Panc1 (cell line): ENCODE data around the gene RWDD4. TPM values are rescaled to one million over a fixed set of nuclear protein-coding genes. Genes with fewer than 3 reads are reported as not detected.
A peak's percentile ranks its signal among the peaks of the same experiment; 100 is the strongest.

ENCODE experiments used
- ATAC-seq: fragments of 200-7000 bp; cut with Tn5 transposase; 2 replicates; pipeline ENCODE4 v1.9.1; 2020; ENCODE audit warnings: mild to moderate bottlenecking, moderate library complexity
- Bru-seq: library from RNA; stranded (reverse); fragments of 400-500 nt; gene quantifications from one replicate; lab custom pipeline; 2021; lab: Mats Ljungman, UMichigan
- BruChase-seq, 2 experiments: library from RNA; stranded (reverse); fragments of 400-500 nt; gene quantifications; one replicate each; lab custom pipeline; 2021; lab: Mats Ljungman, UMichigan
- BruUV-seq: library from RNA; stranded (reverse); fragments of 400-500 nt; replicated peaks from 2 replicates; lab custom pipeline; 2021; lab: Mats Ljungman, UMichigan
- CTCF ChIA-PET: fragments of 300-600 bp; sonication (Branson Sonifier 250); formaldehyde crosslinking; loops from one replicate; lab custom pipeline; 2022; ENCODE audit warnings: antibody characterized with exemption; lab: Charles Lee
- POLR2A ChIA-PET: fragments of 300-600 bp; sonication (Branson Sonifier 250); formaldehyde crosslinking; loops from one replicate; lab custom pipeline; 2022; ENCODE audit warnings: antibody characterized with exemption; lab: Charles Lee
- DNase-seq: peaks from one replicate; pipeline ENCODE4 v3.0.0-alpha.2; 2010; ENCODE audit warnings: low read depth, low spot score
- H3K27ac ChIP-seq: 2 replicates; pipeline ENCODE4 v1.5.1; 2011; ENCODE audit warnings: mild to moderate bottlenecking, low read length, inconsistent platforms
- H3K27me3 ChIP-seq: fragments of 200-500 bp; sonication (Bioruptor generic); 2 replicates; pipeline ENCODE4 v1.6.0; 2014; ENCODE audit warnings: low read length, inconsistent platforms; ENCODE audit not compliant: control insufficient read depth, insufficient read depth
- H3K36me3 ChIP-seq: fragments of 200-500 bp; sonication (Bioruptor generic); 2 replicates; pipeline ENCODE4 v1.5.1; 2014; ENCODE audit warnings: inconsistent platforms, mild to moderate bottlenecking, low read length, moderate library complexity; ENCODE audit not compliant: control insufficient read depth, insufficient read depth
- H3K4me1 ChIP-seq: 2 replicates; pipeline ENCODE4 v1.5.1; 2011; ENCODE audit warnings: inconsistent platforms, mild to moderate bottlenecking, low read length, moderate library complexity; ENCODE audit not compliant: control insufficient read depth, insufficient read depth
- H3K4me3 ChIP-seq, 2 experiments: 2 replicates each; pipeline ENCODE4 v1.5.1; 2011 to 2012; ENCODE audit warnings: low read depth in 2 of 2, low read length in 2 of 2, mild to moderate bottlenecking in 2 of 2, inconsistent platforms in 1 of 2, moderate library complexity in 1 of 2
- H3K9me3 ChIP-seq: fragments of 200-500 bp; sonication (Bioruptor generic); 2 replicates; pipeline ENCODE4 v1.5.1; 2014; ENCODE audit warnings: low read depth, mild to moderate bottlenecking, inconsistent platforms, low read length, moderate library complexity; ENCODE audit not compliant: control insufficient read depth, insufficient read depth
- CTCF ChIP-seq: fragments of 450-650 bp; IDR thresholded peaks from 2 replicates; pipeline ENCODE4 v1.5.1; 2017; ENCODE audit warnings: mild to moderate bottlenecking
- POLR2AphosphoS5 ChIP-seq: IDR thresholded peaks from 2 replicates; pipeline ENCODE4 v1.6.1; 2012; ENCODE audit warnings: mild to moderate bottlenecking, low read depth, low read length, moderate library complexity
- SIN3A ChIP-seq: IDR thresholded peaks from 2 replicates; pipeline ENCODE4 v1.6.1; 2012; ENCODE audit warnings: low read depth, mild to moderate bottlenecking, low read length, moderate library complexity, borderline replicate concordance; ENCODE audit not compliant: insufficient read depth
- TCF7L2 ChIP-seq: IDR thresholded peaks from 2 replicates; pipeline ENCODE4 v1.6.1; 2011; ENCODE audit warnings: mild to moderate bottlenecking, low read depth, low read length, inconsistent platforms
- in situ Hi-C: cut with HindIII; loops from 2 replicates; pipeline ENCODE4 v1.10.0; 2016; ENCODE audit warnings: low sequenced_read_pairs, low pct_unique_long_range_greater_than_20kb
- intact Hi-C: fragments of 100-400 bp; cut with micrococcal nuclease; formaldehyde crosslinking; loops from one replicate; pipeline ENCODE4 v1.10.0; 2022; ENCODE audit not compliant: unreplicated experiment
- long read RNA-seq: library from polyadenylated mRNA; unstranded; transcript quantifications from one replicate; pipeline ENCODE4 v2.0.0, GENCODE V29; 2021; ENCODE audit not compliant: unreplicated experiment
- polyA plus RNA-seq: library from polyadenylated mRNA; unstranded; fragments of >200 nt; gene quantifications from one replicate; pipeline ENCODE4 v1.2.1, GENCODE V29; 2012; ENCODE audit warnings: missing spikeins; ENCODE audit not compliant: insufficient read length
- total RNA-seq: library from RNA; stranded (reverse); gene quantifications from one replicate; pipeline ENCODE4 v1.2.1, GENCODE V29; 2021; ENCODE audit not compliant: unreplicated experiment
- TF ChIP-seq, protein P1 (sequence below), 2 experiments: IDR thresholded peaks; 2 replicates each; pipeline ENCODE4 v1.6.1; 2011 to 2012; ENCODE audit warnings: low read depth in 2 of 2, control low read depth in 1 of 2, low read length in 1 of 2, mild to moderate bottlenecking in 1 of 2, moderate library complexity in 1 of 2; ENCODE audit not compliant: insufficient read depth in 1 of 2

Gene RWDD4
- 27.4 TPM for total RNA-seq
- 21.3 TPM for polyA plus RNA-seq
- percentile 63 among the genes with signal in this experiment for Bru-seq, nascent RNA
- BruChase-seq, experiment 1, labeled RNA remaining after a 2-hour chase = percentile 71 among the genes with signal in this experiment
- BruChase-seq, experiment 2, labeled RNA remaining after a 6-hour chase = percentile 78 among the genes with signal in this experiment
- long read RNA-seq, transcript RWDD4-202 (7 exons, 2,590 nt) = major isoform, 25 of 45 reads
- long read RNA-seq, partial matches to known transcripts = 2 of 45 reads
- long read RNA-seq, other reads (novel, unspliced or antisense) = 18 of 45 reads

- intact Hi-C loops (no loop called here), in situ Hi-C loops (no loop called here)
- peaks cover 5% of the 10 kb centered on the region for H3K36me3 ChIP-seq
- H3K4me3 ChIP-seq = peak within 1 kb of the TSS; percentile 83 to 95
- ChIA-PET CTCF (interaction anchor here (0.5 kb wide), 1 partner anchor 35 kb away, joined by 3 read pairs; no protein-coding TSS in a partner anchor), POLR2A (no interaction called here)
- 0 out of 2 replicates have a peak, but pooled peaks cover 4% of the 10 kb centered on the region for H3K4me1 ChIP-seq
- H3K27ac ChIP-seq = peak within 1 kb of the TSS; percentile 95
- no peaks in the 10 kb centered on the region for H3K9me3 ChIP-seq
- TF ChIP-seq POLR2AphosphoS5 = peak; percentile 34; the same call in 1 of the 2 replicates
- TF ChIP-seq SIN3A = no peak; the same call in 1 of the 2 replicates
- BruUV-seq = no TSS peak
- ATAC-seq (peak; percentile 100), DNase-seq (peak; percentile 82)
- no peaks in the 10 kb centered on the region for H3K27me3 ChIP-seq
Measured at GRCh38 chr4:183659029-183659871, at the start of gene RWDD4, which contains the start of gene TRAPPC11. Gene RWDD4, minus strand, starts transcription at chr4:183659185. Its CDS starts 233 bp downstream, at chr4:183658952. Gene TRAPPC11, plus strand, starts transcription at chr4:183659293. Its CDS starts 4,575 bp downstream, at chr4:183663868.

DNA sequence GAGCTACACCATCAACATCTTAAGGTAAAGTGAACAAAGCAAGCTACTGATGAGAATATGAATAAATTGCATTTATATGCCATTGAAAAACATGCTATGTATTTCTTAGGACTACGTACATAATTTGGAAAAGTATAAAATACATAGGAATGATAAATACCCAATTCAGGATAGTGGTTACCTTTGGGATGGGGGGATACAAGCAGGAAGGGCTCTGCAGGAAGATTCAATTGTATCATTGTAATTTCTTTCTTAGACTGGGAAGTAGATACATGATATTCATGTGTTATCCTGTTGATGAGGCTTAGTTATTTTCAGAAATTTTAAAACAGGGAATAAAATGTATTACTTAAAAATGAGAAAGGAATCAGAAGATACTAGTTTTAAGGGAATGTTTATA lies 43.5 kb upstream of the RWDD4 start:
- TF ChIP-seq SIN3A = no peak
- TF ChIP-seq CTCF = no peak
- no peak for TF ChIP-seq POLR2AphosphoS5
- TF ChIP-seq TCF7L2 = no peak
- TF ChIP-seq, protein P1, sequence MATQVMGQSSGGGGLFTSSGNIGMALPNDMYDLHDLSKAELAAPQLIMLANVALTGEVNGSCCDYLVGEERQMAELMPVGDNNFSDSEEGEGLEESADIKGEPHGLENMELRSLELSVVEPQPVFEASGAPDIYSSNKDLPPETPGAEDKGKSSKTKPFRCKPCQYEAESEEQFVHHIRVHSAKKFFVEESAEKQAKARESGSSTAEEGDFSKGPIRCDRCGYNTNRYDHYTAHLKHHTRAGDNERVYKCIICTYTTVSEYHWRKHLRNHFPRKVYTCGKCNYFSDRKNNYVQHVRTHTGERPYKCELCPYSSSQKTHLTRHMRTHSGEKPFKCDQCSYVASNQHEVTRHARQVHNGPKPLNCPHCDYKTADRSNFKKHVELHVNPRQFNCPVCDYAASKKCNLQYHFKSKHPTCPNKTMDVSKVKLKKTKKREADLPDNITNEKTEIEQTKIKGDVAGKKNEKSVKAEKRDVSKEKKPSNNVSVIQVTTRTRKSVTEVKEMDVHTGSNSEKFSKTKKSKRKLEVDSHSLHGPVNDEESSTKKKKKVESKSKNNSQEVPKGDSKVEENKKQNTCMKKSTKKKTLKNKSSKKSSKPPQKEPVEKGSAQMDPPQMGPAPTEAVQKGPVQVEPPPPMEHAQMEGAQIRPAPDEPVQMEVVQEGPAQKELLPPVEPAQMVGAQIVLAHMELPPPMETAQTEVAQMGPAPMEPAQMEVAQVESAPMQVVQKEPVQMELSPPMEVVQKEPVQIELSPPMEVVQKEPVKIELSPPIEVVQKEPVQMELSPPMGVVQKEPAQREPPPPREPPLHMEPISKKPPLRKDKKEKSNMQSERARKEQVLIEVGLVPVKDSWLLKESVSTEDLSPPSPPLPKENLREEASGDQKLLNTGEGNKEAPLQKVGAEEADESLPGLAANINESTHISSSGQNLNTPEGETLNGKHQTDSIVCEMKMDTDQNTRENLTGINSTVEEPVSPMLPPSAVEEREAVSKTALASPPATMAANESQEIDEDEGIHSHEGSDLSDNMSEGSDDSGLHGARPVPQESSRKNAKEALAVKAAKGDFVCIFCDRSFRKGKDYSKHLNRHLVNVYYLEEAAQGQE (IDR thresholded peaks at IDR 0.05; ENCODE audit: insufficient read depth in 1 of 2, low read depth in 2 of 2, low read length in 1 of 2) = no peak
- ChIA-PET CTCF (no interaction called here), POLR2A (no interaction called here)
- ATAC-seq = no peak
- DNase-seq = no peak
- no peak overlapping the region for H3K27ac ChIP-seq
- intact Hi-C loops (no loop called here), in situ Hi-C loops (no loop called here)
- no TSS peak for BruUV-seq
- H3K27me3 ChIP-seq = no peaks in the 10 kb centered on the region
- H3K36me3 ChIP-seq = peaks cover 2% of the 10 kb centered on the region
- no peak overlapping the region for H3K4me3 ChIP-seq
- no peaks in the 10 kb centered on the region for H3K4me1 ChIP-seq
- H3K9me3 ChIP-seq = peaks cover 5% of the 10 kb centered on the region; the same call in 1 of the 2 replicates
